LNCAP (cell line): Measurements from ENCODE around the gene KLHL5.

Experiments used
- TF ChIP-seq, protein P1 (sequence below): fragments of 450-650 bp; IDR thresholded peaks from 2 replicates; pipeline ENCODE4 v1.5.1; 2017; ENCODE audit warnings: mild to moderate bottlenecking

The KLHL5 gene

DNA sequence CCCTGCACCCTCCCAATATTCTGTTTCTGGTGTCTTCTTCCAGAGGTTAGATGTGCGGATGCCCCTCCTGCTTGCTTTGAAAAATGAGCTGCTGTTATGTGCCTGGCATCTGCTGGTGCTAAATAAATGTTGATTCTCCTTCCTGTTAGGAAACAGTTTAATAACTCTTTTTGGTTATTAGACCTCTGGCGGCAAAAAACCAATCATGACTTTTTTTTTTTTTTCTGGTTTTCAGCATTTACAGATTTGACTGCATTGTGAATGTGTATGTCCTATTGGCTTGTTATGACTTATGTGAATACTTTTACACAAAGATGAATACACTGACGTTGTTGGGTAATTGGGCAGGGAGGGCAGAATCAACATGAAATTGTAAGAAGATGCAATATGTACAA lies 16.2 kb upstream of the KLHL5 start:
- TF ChIP-seq, protein P1, sequence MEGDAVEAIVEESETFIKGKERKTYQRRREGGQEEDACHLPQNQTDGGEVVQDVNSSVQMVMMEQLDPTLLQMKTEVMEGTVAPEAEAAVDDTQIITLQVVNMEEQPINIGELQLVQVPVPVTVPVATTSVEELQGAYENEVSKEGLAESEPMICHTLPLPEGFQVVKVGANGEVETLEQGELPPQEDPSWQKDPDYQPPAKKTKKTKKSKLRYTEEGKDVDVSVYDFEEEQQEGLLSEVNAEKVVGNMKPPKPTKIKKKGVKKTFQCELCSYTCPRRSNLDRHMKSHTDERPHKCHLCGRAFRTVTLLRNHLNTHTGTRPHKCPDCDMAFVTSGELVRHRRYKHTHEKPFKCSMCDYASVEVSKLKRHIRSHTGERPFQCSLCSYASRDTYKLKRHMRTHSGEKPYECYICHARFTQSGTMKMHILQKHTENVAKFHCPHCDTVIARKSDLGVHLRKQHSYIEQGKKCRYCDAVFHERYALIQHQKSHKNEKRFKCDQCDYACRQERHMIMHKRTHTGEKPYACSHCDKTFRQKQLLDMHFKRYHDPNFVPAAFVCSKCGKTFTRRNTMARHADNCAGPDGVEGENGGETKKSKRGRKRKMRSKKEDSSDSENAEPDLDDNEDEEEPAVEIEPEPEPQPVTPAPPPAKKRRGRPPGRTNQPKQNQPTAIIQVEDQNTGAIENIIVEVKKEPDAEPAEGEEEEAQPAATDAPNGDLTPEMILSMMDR = no peak

- TF ChIP-seq, protein P1 = no peak
These were observed 15.8 kb upstream of the KLHL5 start for GRCh38 chr4:39046249-39046648.

DNA sequence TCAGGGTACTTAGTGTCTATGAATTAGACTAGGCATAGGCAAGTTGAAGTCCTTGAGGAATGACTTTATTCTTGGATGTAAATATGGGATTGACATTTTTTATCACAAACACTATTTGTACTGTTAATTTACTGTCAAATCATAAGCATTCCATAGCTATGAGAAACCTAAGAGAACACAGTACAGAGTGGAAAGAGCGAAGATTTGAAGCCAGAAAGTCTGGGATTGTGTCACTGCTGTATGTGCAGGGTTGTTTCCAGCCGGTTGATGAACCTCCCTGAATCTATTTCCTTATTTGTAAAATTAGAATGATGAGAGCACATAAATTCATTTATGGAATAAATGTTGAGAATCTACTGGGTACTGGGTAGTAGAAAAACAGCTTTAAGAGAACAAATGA lies 14.4 kb upstream of the KLHL5 start:
- TF ChIP-seq, protein P1 = no peak

DNA sequence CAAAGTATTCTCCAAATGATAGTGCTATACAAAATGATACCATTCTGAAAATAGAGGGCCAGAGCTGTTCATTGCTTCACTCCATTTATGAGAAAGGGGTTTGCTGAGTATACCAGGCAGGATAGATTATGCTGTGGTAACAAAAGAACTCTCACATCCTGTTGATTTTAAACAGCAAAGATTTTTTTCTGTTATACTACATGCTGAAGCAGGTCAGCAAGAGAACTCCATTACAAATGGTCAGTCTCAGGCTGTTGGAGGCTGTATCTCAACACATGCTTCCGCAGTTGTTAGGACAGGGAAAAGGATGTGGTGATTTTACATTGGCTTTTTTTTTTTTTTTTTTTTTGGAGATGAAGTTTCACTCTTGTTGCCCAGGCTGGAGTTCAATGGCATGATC lies 13.7 kb upstream of the KLHL5 start:
- TF ChIP-seq, protein P1 = no peak

GRCh38 chr4:39050590-39050989 lies 11.4 kb upstream of the KLHL5 start:
- TF ChIP-seq, protein P1 = no peak

DNA sequence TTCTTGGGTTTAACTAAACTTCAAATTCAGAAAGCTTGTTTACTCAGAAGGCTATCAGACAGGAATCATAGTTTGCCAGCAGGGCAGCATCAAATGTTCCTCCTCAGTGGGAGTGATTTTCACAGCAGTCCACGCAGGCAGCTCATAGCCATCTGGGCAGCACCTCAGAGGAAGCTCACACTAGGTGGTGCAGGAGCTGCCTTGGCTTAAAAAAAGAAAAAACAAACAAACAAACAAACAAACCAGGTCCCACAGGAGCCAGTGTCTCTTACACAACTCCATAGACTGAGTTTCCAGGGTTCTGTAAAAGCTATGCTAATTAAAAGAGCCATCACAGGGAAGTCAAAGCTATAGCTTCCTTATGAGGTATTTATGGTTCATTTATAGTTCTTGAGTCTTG lies 10.5 kb upstream of the KLHL5 start:
- TF ChIP-seq, protein P1 = no peak

DNA sequence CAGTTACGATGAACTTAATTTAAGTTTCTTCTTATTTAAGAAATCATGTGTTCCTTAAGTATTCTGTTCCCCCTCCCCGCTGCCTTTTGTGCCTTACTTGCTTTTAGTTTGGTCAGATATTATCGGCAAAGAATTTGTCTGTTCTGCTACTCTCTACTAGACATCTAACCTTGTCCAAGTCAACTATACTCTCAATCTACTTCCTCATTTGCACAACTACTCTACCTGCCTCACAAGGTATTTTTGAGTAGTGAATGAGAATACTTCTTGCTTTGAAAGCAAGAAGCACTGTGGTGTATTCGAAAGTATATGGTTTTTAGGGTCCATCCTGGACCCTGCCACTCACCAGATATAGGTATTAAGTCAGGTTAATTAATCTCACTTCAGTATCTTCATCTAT lies 8.0 kb upstream of the KLHL5 start:
- TF ChIP-seq, protein P1 = no peak

- TF ChIP-seq, protein P1 = no peak
These were observed 7.5 kb upstream of the KLHL5 start for GRCh38 chr4:39054497-39054896.
